ENCODE data around the gene ITGA2.

ITGA2 gene

GRCh38 chr5:52989781-52990527 lies 802 bp downstream of the ITGA2 start:
- DNase-seq: peak; percentile 73

- DNase-seq: no peak
These were observed 1.4 kb downstream of the ITGA2 start for GRCh38 chr5:52990528-52990925.

- no peak for DNase-seq
These were observed 4.2 kb downstream of the ITGA2 start for GRCh38 chr5:52993367-52993766.

GRCh38 chr5:52994266-52994665 lies 5.1 kb downstream of the ITGA2 start:
- no peak for DNase-seq

- DNase-seq: no peak
These were observed 5.9 kb downstream of the ITGA2 start for GRCh38 chr5:52995095-52995494.

DNA sequence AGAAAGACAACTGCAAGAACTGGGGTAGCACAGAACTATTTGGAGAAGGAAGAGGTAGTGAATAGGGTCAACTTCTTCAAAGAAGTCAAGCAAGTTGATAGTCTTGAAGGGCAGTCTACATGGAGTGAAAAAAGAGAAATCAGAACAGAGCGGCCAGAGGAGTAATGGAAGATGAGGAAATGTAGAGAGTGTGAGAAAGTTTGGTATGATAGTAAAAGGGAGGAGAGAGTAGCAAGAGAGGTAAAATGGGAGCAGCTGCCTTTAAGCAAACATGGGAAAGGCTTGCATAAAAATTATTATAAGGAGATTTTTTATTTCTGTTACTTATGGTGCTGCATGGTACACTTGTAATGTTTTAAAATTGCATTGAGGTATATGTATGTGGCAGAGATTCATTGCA lies 6.8 kb downstream of the ITGA2 start:
- no peak for DNase-seq

DNA sequence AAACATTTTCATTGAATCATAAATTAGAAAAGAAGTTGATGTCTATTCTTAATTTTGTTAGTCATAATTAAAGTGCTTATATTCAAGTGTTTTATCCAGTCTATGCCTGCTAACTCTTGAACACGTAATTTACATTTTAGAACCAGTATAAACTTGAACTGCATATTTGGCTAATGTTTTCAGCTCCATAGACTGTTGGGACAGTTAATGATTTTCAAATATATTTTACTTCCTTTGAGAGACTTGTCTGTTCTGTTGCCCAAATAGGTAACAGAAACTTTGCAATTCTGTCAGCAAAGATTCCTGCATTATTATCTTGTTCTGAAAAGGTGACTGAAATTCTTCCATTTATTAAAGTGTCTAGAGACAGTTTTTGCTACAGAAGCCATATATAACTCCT lies 7.8 kb downstream of the ITGA2 start:
- DNase-seq: no peak

GRCh38 chr5:52997424-52997823 lies 8.3 kb downstream of the ITGA2 start:
- no peak for DNase-seq

DNA sequence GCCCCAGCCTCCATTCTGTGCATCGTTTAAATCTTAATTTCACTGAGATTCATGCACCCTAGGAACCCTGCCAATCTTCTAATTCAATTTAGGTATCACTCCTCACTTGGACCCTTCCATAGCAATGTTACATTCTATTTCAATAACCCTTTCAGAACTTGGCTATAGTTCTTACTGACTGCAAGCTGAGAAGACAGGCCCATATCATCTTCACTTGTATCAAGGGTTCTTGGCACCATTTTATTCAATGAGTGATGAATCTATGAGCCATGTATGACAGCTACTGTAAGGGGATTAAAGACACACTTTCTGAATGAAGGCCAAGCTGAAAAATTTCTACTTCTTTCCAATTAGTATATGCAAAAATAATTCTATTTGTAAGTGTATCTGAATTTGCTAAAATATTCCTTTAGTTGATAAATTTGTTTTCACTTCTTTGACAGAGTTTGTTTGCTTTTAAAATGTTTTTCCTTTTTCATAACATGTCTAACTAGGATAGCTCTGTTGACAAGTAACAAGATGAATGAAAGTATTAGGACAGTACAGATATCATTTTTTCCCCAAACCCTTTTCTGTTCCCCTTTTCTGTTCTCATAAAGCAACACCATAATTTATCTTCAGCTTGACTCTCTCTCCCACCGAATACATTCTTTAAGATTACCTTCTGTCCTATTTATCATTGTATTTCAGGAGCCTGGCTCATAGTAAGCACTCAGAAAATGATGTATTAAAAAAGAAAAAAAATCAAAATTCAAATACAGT lies 9.6 kb downstream of the ITGA2 start:
- no peak for DNase-seq

GRCh38 chr5:52999344-52999949 lies 10.3 kb downstream of the ITGA2 start:
- no peak for DNase-seq

GRCh38 chr5:53001541-53001940 lies 12.4 kb downstream of the ITGA2 start:
- no peak for DNase-seq

DNA sequence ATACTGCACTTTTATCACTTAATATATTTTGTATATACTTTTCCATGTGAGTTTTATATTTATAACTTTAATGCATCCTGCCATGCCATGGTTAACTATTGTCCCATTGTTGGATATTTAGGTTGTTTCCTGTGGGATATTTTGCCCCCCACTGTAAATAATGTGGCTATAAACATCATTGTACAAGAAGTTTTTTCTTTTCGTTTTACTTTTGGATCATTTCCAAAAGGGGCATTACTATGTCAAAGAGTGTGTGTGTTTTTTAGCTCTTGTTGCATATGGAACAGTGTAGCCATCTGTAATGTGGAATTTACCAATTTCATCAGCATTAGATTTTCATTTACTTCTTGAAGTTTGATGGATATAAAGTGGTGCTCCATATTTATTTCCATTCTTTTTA lies 13.3 kb downstream of the ITGA2 start:
- no peak for DNase-seq

- no peak for DNase-seq
These were observed 14.0 kb downstream of the ITGA2 start for GRCh38 chr5:53003144-53003543.

- DNase-seq: no peak
These were observed 18.0 kb downstream of the ITGA2 start for GRCh38 chr5:53006911-53007890.

- peak; percentile 65 for DNase-seq
These were observed 19.6 kb downstream of the ITGA2 start for GRCh38 chr5:53008751-53009150.

DNA sequence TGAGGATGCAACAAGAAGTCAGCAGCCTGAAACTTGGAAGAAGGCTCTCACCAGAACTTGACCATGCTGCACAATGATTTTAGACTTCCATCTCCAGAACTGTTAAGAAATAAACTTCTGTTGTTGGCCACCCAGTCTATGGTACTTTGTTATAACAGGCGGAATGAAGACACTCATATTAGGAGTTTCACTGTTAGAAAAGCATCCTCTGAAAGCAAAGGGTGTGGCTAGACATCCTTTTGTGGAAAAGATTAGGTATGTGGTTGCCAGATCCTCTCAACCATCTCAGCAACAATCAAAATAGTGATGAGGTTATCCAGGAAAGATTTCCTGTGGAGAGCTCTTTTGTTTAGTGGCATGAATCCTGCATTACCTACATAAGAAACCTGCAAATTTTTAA lies 20.7 kb downstream of the ITGA2 start:
- no peak for DNase-seq

DNA sequence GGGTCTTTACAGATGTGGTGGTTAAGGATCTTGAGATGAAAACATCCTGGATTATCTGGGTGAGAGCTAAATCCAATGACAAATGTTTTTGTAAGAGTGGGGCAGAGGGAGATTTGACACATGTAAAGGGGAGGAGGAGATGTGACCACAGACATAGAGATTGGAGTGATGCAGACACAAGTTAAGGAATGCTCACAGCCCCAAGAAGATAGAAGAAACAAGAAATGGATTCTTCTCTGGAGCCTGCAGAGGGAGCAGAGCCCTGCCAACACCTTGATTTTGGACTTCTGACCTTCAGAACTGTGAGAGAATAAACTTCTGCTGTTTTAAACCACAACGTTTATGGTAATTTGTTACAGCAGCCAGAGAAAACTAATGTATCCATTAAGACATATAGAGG lies 21.7 kb downstream of the ITGA2 start:
- DNase-seq: no peak

GRCh38 chr5:53011233-53011632 lies 22.1 kb downstream of the ITGA2 start:
- DNase-seq: no peak

- DNase-seq: no peak
These were observed 24.7 kb downstream of the ITGA2 start for GRCh38 chr5:53013857-53014256.

DNA sequence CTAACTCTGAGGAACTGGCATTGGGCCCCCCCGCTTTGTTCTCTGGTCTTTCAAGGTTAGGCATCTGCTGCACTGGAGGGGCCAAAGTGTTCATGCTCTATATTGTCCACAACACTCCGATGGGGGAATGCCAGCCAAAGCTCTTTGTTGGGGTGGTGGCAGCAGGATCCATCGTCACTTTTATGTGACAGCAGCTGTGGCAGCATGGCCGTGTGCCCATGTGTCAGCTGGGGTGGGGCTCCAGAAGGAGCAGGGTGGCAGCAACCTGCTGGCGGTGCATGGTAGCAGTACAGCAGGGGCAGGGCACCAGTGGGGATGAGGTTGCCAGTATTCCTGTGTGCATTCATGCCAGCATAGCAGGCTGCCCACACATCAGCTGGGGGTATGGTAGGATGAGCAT lies 28.2 kb downstream of the ITGA2 start:
- DNase-seq: no peak

- DNase-seq: no peak
These were observed 28.7 kb downstream of the ITGA2 start for GRCh38 chr5:53017794-53018391.

DNA sequence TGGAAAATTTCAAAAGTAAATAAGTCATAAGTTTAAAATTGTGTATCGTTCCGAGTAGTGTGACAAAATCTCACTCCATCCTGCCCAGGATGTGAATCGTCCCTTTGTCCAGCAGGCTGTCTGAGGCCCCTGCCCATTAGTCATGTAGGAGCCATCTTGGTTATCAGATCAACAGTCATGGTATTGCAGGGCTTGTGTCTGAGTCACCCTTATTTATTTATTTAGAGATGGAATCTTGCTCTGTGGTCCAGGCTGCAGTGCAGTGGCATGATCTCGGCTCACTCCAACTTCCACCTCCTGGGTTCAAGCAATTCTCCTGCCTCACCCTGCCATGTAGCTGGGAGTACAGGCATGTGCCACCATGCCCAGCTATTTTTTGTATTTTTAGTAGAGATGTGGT lies 30.2 kb downstream of the ITGA2 start:
- DNase-seq: no peak
